ENCODE results near the gene CDC5L.

Gene CDC5L

DNA sequence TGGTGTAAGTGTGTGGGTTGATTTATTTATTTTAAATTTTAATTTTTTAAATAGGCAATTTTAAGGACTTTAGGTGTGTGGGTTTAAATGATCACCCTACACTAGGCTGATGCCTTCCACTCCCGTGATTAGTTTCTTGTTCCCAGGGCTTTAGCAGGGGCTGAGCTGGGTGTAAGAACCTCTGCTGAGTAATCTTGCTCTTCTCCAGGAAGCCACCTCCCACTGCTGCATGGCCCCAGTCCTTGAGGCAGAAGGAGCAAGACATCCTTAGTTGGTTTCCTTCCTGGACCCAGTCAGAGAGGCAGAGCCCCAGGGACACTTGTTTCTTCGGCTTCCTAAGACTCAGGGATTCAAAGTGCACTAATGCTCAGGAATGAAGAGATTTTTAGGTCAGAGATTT, 19.8 kb upstream of the CDC5L start:
- no peak for DNase-seq (ENCODE audit: low spot score)
- ChIA-PET POLR2A (ENCODE audit: low non-redundant PET) (no interaction called here), CTCF (no interaction called here)
- no peak for TF ChIP-seq CTCF (conservative IDR thresholded peaks at IDR 0.05; ENCODE audit: low read depth)
- H3K27ac ChIP-seq = no peak overlapping the region

- TF ChIP-seq CTCF (conservative IDR thresholded peaks at IDR 0.05; ENCODE audit: low read depth) = no peak
- DNase-seq (ENCODE audit: low spot score) = no peak
- ChIA-PET CTCF (interaction anchor here (0.8 kb wide), 2 partner anchors 13 to 613 kb away, joined by 3 read pairs; no protein-coding TSS in a partner anchor), POLR2A (ENCODE audit: low non-redundant PET) (no interaction called here)
- no peak overlapping the region for H3K27ac ChIP-seq
Measured at GRCh38 chr6:44373051-44373450, 14.5 kb upstream of the CDC5L start.

DNA sequence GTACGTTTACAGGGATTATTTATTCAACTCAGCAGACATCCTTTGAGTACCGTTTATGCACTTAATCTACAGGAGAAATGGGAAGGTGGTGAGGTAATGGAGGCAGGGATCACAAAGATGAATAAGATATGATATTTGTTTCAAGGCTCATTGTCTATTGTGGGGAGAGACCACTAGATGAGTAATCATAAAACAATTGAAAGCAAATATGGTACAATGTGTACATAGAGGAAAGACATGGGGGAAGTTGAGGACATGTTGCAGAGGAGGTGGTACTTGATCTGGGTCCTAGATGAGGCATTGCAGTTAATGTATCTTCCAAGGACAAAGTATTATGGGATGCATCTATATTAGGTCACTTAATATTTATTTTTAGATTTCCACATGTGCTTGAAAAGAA, 13.7 kb upstream of the CDC5L start:
- TF ChIP-seq CTCF (conservative IDR thresholded peaks at IDR 0.05; ENCODE audit: low read depth) = no peak
- ChIA-PET CTCF (no interaction called here), POLR2A (ENCODE audit: low non-redundant PET) (no interaction called here)
- H3K27ac ChIP-seq = no peak overlapping the region
- no peak for DNase-seq (ENCODE audit: low spot score)

DNA sequence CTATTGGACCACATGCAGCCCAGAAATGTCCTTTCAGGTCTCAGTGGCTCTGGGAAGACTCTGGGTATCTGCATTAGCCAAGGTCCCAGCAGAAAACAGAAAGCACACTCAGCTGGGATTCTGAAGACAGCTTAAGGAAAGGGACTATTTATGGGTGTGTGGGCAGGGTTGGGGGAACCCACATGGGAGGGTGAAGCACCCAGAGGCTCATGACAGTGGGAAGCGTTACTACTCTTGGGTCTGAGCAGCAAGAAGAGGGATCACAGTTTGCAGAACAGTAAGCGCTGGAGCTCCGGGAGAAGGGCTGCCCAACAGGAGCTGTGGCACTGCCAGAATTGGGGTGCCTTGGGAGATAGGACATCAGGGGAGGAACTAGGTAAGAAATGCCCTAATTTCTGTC, 12.4 kb upstream of the CDC5L start:
- H3K27ac ChIP-seq = no peak overlapping the region
- no peak for DNase-seq (ENCODE audit: low spot score)
- CTCF ChIA-PET = interaction anchor here (1.0 kb wide), 1 partner anchor 62 kb away, joined by 3 read pairs; the partner anchor contains the start of gene AARS2
- POLR2A ChIA-PET (ENCODE audit: low non-redundant PET) = interaction anchor here (0.5 kb wide), 1 partner anchor 76 kb away, joined by 3 read pairs; no protein-coding TSS in a partner anchor
- no peak for TF ChIP-seq CTCF (conservative IDR thresholded peaks at IDR 0.05; ENCODE audit: low read depth)

DNA sequence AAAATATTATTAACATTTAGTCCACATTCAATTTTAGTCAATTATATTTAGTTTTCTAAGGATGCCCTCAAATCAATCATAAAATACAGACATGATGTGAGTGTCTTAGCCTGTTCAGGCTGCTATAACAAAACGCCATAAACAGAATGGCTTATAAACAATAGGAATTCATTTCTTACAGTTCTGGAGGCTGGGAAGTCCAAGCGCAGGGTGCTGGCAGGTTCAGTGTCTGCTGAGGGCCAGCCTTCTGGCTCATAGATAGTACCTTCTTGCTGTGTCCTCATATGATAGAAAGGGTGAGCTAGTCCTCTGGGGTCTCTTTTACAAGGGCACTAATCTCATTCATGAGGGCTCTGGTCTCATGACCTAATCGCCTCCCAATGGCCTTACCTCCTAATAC, 10.0 kb upstream of the CDC5L start:
- no peak for DNase-seq (ENCODE audit: low spot score)
- TF ChIP-seq CTCF (conservative IDR thresholded peaks at IDR 0.05; ENCODE audit: low read depth) = no peak
- no peak overlapping the region for H3K27ac ChIP-seq
- CTCF ChIA-PET = no interaction called here
- POLR2A ChIA-PET (ENCODE audit: low non-redundant PET) = no interaction called here

DNA sequence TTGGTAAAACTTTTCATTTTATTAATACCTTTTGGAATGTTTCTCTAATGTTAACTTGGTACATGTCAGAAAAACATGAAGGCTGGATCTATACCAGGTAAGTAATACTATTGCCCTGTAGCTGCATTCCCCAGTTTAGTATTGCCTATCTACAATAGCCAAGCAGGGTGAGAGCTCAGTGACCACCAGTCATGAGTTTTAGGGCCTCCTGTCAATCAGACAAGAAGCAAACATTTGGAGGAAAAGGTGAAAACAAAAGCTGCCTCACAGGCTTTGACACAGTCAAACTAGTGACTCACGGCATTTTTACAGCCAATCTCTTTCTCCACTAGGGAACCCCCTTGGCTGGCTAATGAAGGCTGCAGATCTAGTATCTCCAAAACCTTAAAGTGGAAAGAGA, 9.5 kb upstream of the CDC5L start:
- no peak for DNase-seq (ENCODE audit: low spot score)
- no peak for TF ChIP-seq CTCF (conservative IDR thresholded peaks at IDR 0.05; ENCODE audit: low read depth)
- ChIA-PET POLR2A (ENCODE audit: low non-redundant PET) (no interaction called here), CTCF (no interaction called here)
- no peak overlapping the region for H3K27ac ChIP-seq

- no peak for TF ChIP-seq CTCF (conservative IDR thresholded peaks at IDR 0.05; ENCODE audit: low read depth)
- H3K27ac ChIP-seq = no peak overlapping the region
- POLR2A ChIA-PET (ENCODE audit: low non-redundant PET) = no interaction called here
- CTCF ChIA-PET = no interaction called here
- DNase-seq (ENCODE audit: low spot score) = no peak
Measured at GRCh38 chr6:44381739-44382138, 5.8 kb upstream of the CDC5L start.

Measured in RWPE1 (cell line).